Inflammatory macrophage treated with lipopolysaccharide for 4 hours (primary cell): ENCODE measurements around the gene WDR54.
A peak's percentile ranks its signal among the peaks of the same experiment; 100 is the strongest.
"Not testable (repeated sequence)": the region's sequence is repeated elsewhere in the genome, so short reads cannot be mapped to it uniquely, and the experiment has no call there.

Source experiments
- DNase-seq: peaks from one replicate; pipeline ENCODE4 v3.0.0-alpha.2; 2020

WDR54 gene

DNA sequence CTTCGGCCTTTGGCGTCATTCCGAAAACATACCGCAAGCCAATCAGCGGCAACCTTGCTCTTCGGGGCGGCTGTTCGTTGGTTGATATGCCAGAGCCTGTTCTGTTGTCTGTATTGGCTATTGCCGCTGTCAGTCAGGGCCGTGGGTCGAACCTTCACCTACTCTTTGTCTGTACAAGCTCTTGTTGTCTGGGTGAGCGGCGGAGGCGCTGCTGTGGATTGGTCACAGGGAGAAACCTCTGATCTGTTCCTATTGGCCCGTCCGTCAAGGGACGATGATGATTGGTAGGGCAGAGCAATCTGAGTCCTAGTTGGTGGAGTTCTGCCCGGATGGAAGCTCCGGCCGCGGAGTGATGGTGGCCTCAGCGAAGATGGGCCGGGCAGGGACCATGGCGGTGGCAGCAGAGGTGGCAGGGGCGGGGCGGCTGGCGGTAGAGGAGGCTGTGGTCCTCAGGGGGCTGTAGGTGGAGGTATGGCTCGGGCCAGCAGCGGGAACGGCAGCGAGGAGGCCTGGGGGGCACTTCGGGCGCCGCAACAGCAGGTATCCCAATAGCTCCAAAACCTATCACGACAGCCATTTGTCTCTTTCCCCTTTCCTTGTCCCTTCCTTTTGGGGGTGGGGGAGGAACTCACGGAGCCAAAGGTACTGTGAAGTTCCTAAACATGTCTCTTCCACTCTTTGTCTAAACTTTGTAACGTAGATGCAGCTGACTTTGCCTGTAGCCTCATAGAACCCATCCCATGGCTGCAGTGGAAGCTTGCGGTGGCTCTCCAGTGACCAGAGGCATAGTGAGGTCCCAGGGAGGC, 36.8 kb downstream of the WDR54 start, which contains the start of gene WBP1:
WBP1 (plus strand) TSS at position 307 of the 806 bp plus-strand sequence; CDS start at position 472, 165 bp downstream.
- DNase-seq = peak; percentile 100

DNA sequence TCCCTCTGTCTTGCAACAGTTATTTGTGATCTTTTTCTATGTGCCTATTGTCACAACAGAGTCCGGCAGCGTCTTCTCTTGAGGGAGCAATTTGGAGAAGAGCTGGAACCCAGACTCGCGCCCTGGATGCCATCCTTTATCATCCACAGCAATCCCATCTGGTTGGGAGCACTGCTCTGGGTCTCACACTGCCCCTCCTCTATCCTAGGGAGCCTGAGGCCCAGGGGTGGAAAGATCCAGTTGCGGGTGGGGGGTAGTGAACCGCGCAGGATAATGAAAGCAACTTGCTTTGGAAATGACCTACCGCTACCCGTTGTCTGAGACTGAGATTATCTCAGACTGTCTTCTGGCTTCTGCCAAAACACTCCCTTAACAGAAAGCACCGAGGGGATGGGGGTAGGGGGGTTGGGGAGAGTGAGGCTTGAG, 37.4 kb downstream of the WDR54 start:
- DNase-seq = no peak

DNA sequence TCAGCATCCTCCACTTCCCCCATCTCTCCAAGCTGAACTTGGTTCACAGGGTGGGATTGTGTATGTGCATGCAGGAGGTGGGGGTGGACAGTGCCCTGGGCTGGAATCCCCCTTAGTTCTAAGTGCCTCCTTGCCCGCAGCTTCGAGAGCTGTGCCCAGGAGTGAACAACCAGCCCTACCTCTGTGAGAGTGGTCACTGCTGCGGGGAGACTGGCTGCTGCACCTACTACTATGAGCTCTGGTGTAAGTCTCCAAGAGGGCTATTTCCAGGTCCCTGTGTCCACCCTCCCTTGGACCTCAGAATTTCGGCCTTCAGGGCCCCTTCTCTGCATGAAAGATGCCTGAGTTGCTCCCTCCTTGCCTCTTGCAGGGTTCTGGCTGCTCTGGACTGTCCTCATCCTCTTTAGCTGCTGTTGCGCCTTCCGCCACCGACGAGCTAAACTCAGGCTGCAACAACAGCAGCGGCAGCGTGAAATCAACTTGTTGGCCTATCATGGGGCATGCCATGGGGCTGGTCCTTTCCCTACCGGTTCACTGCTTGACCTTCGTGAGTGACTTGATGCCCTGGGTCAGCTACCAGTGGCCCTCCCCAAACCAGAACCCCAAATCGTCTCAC, 38.1 kb downstream of the WDR54 start:
- not testable (repeated sequence) for DNase-seq

DNA sequence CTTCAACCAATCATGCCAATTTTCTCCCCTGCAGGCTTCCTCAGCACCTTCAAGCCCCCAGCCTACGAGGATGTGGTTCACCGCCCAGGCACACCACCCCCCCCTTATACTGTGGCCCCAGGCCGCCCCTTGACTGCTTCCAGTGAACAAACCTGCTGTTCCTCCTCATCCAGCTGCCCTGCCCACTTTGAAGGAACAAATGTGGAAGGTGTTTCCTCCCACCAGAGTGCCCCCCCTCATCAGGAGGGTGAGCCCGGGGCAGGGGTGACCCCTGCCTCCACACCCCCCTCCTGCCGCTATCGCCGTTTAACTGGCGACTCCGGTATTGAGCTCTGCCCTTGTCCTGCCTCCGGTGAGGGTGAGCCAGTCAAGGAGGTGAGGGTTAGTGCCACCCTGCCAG, 38.7 kb downstream of the WDR54 start:
- DNase-seq = not testable (repeated sequence)

DNA sequence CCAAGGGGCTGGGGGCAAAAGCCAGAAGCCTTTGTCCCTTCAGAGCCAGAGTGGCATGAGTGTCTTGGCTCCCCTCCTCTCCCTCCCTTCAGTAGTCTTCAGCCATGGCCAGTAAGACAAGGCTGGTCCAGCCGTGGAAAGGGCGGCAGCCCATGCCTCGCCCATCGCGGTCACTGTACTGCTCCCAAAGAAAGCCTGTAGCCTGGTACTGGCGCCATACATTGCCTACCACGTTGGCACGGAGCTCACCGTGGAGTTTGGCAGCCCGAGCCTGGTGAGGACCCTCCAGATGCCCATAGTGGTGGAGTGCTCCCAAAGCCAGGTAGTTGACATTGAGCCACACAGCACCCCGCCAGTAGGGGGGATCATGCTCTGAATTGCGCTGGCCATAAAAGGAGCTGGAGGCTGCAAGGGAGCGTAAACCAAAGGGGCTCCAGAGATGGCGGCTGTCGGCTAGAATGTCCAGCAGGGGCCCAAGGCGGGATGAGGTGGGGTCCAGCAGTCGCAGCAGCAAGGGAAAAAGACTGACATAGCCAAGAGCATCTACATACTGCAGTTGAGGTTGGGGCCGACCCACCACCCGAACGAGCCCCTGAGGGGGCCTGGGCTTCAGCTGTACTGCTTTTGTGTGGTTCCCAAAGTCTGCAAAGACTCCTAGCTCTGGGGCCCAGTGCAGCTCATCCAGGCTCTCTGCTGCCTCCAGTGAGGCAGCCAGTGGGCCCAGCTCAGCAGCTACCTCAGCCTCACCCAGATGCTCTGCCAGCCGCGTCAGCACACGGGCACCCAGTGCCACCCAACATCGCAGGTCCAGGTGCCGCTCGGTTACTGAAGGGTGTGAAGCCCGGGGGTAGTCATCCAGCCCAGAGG, 39.9 kb downstream of the WDR54 start:
- DNase-seq = no peak

GRCh38 chr2:74462054-74462785, 40.7 kb downstream of the WDR54 start:
- no peak for DNase-seq

DNA sequence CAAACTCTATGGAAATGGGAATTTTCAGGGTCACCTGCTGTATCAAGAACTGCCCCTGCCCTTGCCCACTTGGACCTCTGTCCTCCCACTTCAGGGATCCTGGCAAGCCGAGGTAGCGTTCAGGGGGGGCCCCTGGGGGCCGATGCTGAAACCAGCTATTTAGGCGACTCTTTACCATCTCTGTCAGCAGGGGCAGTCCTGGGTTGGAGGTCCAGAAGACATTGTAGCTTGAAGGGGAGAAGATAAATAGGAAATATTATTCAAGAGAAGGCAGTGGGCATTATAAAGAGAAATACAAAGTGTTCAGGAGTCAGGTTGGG, 41.2 kb downstream of the WDR54 start:
- DNase-seq = no peak

- no peak for DNase-seq
Measured at GRCh38 chr2:74464406-74464805, 42.9 kb downstream of the WDR54 start.

- DNase-seq = not testable (repeated sequence)
Measured at GRCh38 chr2:74470742-74471141, 49.2 kb downstream of the WDR54 start.

GRCh38 chr2:74471332-74472065, 50.0 kb downstream of the WDR54 start:
- DNase-seq = no peak

GRCh38 chr2:74472086-74472944, 50.8 kb downstream of the WDR54 start, which contains the start of gene MRPL53:
Gene MRPL53 (minus strand): TSS chr2:74472680. CDS start chr2:74472660, 20 bp downstream.
- DNase-seq = peak; percentile 93

- DNase-seq = no peak
Measured at GRCh38 chr2:74472945-74473258, 51.4 kb downstream of the WDR54 start.

DNA sequence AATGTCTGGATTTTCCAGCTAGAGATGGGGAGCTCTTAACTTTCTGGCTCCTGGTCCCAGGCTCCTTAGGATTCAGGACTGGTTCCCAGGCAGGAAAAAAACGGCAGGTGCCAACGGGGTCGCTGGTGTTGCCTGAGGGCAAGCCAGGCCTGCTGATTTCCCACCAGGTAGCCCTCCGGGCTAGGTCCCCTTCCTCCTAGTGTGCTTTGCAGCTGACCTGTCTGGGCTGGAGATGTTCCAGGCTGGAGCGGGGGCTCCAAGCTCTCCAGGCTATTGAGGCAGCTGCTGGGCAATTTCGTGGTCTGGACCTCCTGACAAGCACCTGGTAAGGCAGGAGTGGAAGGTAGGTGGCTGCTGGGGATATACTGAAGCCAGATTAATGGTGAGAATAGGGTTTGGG, 53.0 kb downstream of the WDR54 start:
- DNase-seq = no peak

DNA sequence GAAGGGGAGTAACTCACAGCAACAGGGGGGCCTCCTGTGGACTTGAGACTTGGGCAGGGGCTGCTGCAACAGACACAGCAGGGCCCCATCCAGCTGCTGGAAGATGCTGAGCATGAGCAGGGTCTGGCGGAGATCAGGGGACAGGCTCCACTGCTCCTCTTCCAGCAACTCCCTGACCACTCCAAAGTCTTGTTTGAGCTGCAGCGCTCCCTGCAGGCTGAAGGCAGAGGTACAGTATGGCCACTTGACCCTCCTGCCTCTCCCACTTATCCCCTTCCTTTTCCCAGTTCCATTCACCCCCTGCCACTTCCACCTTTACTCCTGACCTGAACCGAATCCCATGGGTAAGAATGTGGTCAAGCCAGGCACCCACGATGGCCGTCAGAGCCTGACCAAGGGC, 53.4 kb downstream of the WDR54 start:
- no peak for DNase-seq
